CD4-positive, alpha-beta T cell treated with Interleukin-21 for 1 hour (primary cell): ENCODE measurements around the gene SRPK2.
"Not testable (repeated sequence)": the region's sequence is repeated elsewhere in the genome, so short reads cannot be mapped to it uniquely, and the experiment has no call there.

ENCODE experiments used
- DNase-seq: peaks from one replicate; pipeline ENCODE4 v3.0.0-alpha.2; 2020

The SRPK2 gene

DNA sequence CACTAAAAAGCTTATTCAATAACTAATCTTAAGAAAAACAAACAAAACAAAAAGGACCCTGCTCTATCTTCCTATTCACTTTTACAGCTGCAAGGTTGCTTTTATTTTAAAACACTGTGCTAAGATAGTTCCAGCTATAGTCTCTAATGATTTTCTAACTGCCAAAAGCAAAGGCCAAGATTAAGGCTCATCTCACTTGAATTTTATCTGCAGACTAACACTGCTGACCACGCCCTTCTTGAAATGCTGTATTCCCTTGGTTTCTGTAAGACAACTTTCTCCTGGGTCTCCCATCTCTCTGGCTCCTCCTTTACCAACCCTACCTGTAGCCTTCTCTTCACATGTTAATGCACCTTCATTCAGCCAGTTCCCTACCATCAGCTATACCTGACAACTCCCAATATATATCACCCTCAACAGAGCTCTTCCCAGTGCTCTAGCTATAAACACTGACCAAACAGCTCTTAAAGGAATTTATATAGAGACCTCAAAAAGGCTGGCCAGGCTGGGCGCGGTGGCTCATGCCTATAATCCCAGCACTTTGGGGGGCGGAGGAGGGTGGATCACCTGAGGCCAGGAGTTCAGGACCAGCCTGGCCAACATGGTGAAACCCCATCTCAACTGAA, 11.7 kb downstream of the SRPK2 start:
- DNase-seq, result no peak

DNA sequence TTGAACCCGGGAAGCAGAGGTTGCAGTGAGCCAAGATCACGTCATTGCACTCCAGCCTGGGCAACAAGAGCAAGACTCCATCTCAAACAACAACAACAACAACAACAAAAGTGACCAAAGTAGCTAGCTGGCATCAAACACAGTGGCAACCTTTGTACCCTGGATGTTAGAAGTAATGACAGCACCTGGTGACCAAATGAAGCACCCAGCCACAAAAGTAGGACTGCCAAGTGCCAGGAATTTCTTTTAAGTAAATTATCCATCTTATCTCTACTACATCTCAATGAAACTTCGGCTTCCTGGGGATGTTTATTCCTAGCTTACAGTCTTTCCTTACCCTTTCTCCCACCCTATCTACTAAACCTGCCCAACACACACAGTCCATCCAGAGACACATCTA, 18.8 kb downstream of the SRPK2 start:
- no peak for DNase-seq

GRCh38 chr7:105367458-105367857, 21.3 kb downstream of the SRPK2 start:
- DNase-seq, result no peak

DNA sequence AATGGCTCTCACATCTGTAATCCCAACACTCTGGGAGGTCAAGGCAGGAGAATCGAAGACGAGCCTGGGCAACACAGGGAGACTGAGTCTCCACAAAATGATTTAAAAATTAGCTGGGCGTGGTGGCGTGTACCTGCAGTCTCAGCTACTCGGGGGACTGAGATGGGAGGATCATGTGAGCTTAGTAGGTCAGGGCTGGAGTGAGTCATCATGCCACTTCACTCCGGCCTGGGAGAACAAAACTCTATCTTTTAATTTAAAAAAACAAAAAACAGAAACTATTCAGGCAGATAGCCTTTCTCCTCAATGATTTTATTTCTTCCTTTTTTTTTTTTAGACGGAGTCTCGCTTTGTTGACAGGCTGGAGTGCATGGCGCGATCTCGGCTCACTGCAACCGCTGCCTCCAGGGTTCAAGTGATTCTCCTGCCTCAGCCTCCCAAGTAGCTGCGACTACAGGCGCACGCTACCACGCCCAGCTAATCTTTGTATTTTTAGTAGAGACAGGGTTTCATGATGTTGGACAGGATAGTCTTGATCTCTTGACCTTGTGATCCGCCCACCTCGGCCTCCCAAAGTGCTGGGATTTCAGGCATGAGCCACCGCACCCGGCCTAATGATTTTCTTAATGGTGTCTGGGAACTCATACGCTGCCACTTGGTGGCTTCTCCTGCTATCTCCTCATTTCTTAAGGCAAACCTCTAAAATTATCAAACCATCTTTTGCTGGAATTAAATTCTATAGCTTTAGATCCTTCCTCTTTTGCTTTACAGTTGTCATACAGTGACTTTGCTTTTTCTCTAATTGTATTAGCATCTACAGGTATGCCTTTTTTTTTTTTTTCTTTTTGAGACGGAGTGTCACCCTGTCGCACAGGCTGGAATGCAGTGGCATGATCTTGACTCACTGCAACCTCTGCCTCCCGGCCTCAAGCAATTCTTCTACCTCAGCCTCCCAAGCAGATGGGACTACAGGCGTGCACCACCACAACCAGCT, 22.9 kb downstream of the SRPK2 start:
- no peak for DNase-seq

- no peak for DNase-seq
Measured at GRCh38 chr7:105364684-105365083, 24.0 kb downstream of the SRPK2 start.

- DNase-seq, result not testable (repeated sequence)
Measured at GRCh38 chr7:105363657-105364056, 25.1 kb downstream of the SRPK2 start.

DNA sequence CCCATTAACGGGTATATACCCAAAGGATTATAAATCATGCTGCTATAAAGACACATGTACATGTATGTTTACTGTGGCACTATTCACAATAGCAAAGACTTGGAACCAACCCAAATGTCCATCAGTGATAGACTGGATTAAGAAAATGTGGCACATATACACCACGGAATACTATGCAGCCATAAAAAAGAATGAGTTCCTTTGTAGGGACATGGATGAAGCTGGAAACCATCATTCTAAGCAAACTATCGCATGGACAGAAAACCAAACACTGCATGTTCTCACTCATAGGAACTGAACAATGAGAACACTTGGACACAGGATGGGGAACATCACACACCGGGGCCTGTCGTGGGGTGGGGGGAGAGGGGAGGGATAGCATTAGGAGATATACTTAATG, 26.0 kb downstream of the SRPK2 start:
- not testable (repeated sequence) for DNase-seq

DNA sequence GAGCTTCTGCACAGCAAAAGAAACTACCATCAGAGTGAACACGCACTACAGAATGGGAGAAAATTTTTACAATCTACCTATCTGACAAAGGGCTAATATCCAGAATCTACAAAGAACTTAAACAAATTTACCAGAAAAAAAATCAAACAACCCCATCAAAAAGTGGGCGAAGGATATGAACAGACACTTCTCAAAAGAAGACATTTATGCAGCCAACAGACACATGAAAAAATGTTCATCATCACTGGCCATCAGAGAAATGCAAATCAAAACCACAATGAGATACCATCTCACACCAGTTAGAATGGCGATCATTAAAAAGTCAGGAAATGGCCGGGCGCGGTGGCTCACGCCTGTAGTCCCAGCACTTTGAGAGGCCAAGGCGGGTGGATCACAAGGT, 26.7 kb downstream of the SRPK2 start:
- not testable (repeated sequence) for DNase-seq

DNA sequence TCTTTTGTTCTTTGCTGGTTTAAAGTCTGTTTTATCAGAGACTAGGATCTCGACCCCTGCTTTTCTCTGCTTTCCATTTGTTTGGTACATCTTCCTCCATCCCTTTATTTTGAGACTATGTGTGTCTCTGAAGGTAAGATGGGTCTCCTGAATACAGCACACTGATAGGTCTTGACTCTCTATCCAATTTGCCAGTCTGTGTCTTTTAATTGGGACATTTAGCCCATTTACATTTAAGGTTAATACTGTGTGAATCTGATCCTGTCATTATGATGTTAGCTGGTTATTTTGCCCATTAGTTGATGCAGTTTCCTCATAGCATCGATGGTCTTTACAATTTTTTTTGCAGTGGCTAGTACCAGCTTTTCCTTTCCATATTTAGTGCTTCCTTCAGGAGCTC, 28.6 kb downstream of the SRPK2 start:
- DNase-seq, result not testable (repeated sequence)

DNA sequence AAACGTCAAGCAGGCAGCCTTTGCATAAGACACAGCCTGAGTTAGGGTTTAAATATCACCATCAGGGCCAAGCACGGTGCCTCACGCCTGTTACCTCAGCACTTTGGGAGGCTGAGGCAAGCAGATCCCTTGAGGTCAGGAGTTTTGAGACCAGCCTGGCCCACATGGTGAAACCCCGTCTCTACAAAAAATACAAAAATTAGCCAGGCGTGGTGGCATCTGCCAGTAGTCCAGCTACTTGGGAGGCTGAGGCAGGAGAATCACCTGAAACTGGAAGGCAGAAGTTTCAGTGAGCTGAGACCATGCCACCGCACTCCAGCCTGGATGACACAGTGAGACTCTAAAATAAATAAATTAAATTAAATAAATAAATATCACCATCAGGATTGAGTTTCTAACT, 33.0 kb downstream of the SRPK2 start:
- no peak for DNase-seq

GRCh38 chr7:105354383-105354782, 34.3 kb downstream of the SRPK2 start:
- no peak for DNase-seq

GRCh38 chr7:105353752-105354328, 34.9 kb downstream of the SRPK2 start:
- no peak for DNase-seq

GRCh38 chr7:105352901-105353668, 35.6 kb downstream of the SRPK2 start:
- no peak for DNase-seq

DNA sequence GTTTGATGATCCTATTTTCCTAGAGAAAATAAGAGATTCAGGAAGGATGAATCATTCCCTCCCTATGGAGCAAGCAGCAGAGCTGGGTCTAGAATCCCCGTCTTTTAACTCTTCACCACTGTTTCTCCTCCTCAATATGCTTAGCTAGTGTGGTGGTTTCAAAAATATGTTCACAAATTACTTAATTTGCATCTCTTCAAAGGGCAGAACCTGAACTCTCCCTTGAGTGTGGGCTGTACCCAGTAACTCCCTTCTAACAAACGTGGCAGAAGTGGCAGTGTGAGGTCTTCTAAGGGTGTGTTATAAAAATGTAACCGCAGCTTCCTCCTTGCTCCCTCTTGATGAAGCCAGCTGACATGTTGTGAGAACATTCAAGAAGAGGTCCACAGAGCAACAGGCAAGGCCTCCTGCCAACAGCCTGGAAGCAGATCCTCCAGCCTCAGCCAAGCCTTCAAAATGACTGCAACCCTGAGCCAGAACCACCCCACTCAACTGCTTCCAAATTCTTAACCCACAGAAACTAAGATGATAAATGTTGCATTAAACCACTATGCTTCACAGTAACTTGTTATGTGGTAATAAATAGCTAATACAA, 36.6 kb downstream of the SRPK2 start:
- peak; percentile 80 for DNase-seq

- DNase-seq, result no peak
Measured at GRCh38 chr7:105350906-105351305, 37.8 kb downstream of the SRPK2 start.

- not testable (repeated sequence) for DNase-seq
Measured at GRCh38 chr7:105348177-105348576, 40.5 kb downstream of the SRPK2 start.

GRCh38 chr7:105346593-105347322, 42.0 kb downstream of the SRPK2 start:
- peak; percentile 56 for DNase-seq

GRCh38 chr7:105346138-105346537, 42.6 kb downstream of the SRPK2 start:
- DNase-seq, result no peak

GRCh38 chr7:105345725-105346124, 43.0 kb downstream of the SRPK2 start:
- DNase-seq, result no peak

GRCh38 chr7:105345003-105345402, 43.7 kb downstream of the SRPK2 start:
- DNase-seq, result no peak

DNA sequence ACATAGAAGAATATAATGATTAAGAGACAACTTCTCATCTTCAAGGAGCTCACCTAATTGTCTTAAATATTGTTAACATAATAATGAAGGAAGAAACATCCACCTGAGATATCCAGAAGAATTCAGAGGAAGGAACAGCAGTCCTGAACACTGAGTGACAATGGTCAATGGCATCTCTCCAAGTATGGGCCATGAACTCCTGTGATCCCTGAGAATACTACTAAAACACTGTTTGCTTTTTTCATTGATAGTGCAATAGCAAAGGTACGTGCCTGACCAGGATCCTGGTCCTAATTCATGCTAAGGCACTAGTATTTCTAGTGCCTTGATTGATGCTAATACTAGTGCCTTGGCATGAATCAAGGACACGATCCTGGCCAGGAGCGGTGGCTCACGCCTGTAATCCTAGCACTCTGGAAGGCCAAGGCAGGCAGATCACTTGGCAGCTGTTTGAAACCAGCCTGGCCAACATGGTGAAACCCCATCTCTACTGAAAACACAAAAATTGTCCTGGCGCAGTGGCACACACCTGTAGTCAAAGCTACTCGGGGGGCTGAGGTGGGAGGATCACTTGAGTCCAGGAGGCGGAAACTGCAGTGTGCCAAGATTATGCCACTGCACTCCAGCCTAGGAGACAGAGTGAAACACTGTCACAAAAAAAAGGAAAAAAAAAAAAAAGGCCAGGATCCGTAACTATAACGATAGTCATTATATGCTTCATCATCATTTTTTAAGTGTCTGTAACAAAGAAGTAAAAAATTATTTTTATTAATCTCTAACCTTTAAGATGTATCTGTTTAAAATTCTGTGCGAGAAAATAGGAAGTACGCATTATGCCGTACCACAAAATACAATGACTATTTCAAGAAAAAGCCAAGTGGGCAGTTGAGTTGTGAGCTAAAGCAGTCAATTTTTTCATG, 49.1 kb downstream of the SRPK2 start:
- no peak for DNase-seq
